Breast epithelium (tissue), 3 donors: Measurements from ENCODE around the gene CDK2.

ENCODE experiments used
- CTCF ChIP-seq, 3 donors: fragments of 450-650 bp; IDR thresholded peaks; one replicate each; pipeline ENCODE4 v1.5.1; 2016 to 2017; ENCODE audit warnings: antibody characterized with exemption in 3 of 3, mild to moderate bottlenecking in 3 of 3, moderate library complexity in 3 of 3
- POLR2A ChIP-seq: fragments of 450-650 bp; IDR thresholded peaks from one replicate; pipeline ENCODE4 v1.6.1; 2016; ENCODE audit warnings: antibody characterized with exemption, mild to moderate bottlenecking, moderate library complexity
- POLR2AphosphoS5 ChIP-seq, 3 donors: sonication (generic); formaldehyde crosslinking; IDR thresholded peaks; one replicate each; pipeline ENCODE4 v1.6.1; 2017; ENCODE audit warnings: antibody characterized with exemption in 3 of 3

- no peak for TF ChIP-seq CTCF (IDR thresholded peaks at IDR 0.05)
- TF ChIP-seq POLR2AphosphoS5 (IDR thresholded peaks at IDR 0.05), result no peak
- TF ChIP-seq POLR2A, result no peak
These were observed 30.9 kb upstream of the CDK2 start for GRCh38 chr12:55935738-55936151.
